Tibial nerve (tissue), 4 donors: ENCODE measurements around the gene B4GALT5. TPM values are rescaled to one million over a fixed set of nuclear protein-coding genes. Genes with fewer than 3 reads are reported as not detected.

Experiments
- DNase-seq, 2 donors: peaks; one replicate each; pipeline ENCODE4 v3.0.0-alpha.2; 2019; ENCODE audit warnings: low spot score in 2 of 2
- H3K27ac ChIP-seq, 4 donors: fragments of 200-600 bp; sonication (generic) in 3 of 4; one replicate each; pipeline ENCODE4 v1.5.1; 2017 to 2019; ENCODE audit warnings: mild to moderate bottlenecking in 1 of 4
- H3K27me3 ChIP-seq, 2 donors: fragments of 200-600 bp; sonication (generic) in 1 of 2; one replicate each; pipeline versions ENCODE4 v1.5.1 to v1.6.0; 2017 to 2019
- H3K36me3 ChIP-seq, 3 donors: fragments of 200-600 bp; sonication (generic); one replicate each; pipeline ENCODE4 v1.5.1; 2018 to 2019
- H3K4me1 ChIP-seq, 4 donors: fragments of 200-600 bp; sonication (generic) in 3 of 4; one replicate each; pipeline ENCODE4 v1.5.1; 2017 to 2019
- H3K4me3 ChIP-seq, 4 donors: fragments of 200-600 bp; sonication (generic) in 3 of 4; one replicate each; pipeline ENCODE4 v1.5.1; 2017 to 2019; ENCODE audit warnings: mild to moderate bottlenecking in 1 of 4, moderate library complexity in 1 of 4
- H3K9me3 ChIP-seq, 4 donors: fragments of 200-600 bp; sonication (generic) in 3 of 4; one replicate each; pipeline ENCODE4 v1.5.1; 2017 to 2019
- EP300 ChIP-seq, 2 donors: sonication (generic); formaldehyde crosslinking; IDR thresholded peaks; one replicate each; pipeline ENCODE4 v1.6.1; 2017; ENCODE audit warnings: antibody characterized with exemption in 2 of 2, mild to moderate bottlenecking in 1 of 2
- POLR2A ChIP-seq, 2 donors: fragments of 450-650 bp; IDR thresholded peaks; one replicate each; pipeline ENCODE4 v1.6.1; 2017; ENCODE audit warnings: antibody characterized with exemption in 2 of 2, mild to moderate bottlenecking in 2 of 2, moderate library complexity in 2 of 2
- WGBS, 2 donors: methylation state at CpG; one replicate each; pipeline ENCODE4 v1.1.5; 2018; 5-methylcytosine and 5-hydroxymethylcytosine counted together
- total RNA-seq, 4 donors: library from RNA; depleted of rRNA; stranded (reverse); fragments of >200 nt; gene quantifications; one replicate each; pipeline ENCODE4 v1.1.0, GENCODE V29; 2016
- TF ChIP-seq, protein P1 (sequence below), 5 experiments: fragments of 200-600 bp in 3 of 5; fragments of 450-650 bp in 2 of 5; sonication (generic) in 3 of 5; IDR thresholded peaks; one replicate each; pipeline ENCODE4 v1.5.1; 2016 to 2019; ENCODE audit warnings: antibody characterized with exemption in 5 of 5, mild to moderate bottlenecking in 3 of 5, moderate library complexity in 2 of 5

The B4GALT5 gene
- total RNA-seq, 4 donors from 2014 or later: 13.6 to 25.2 (median 20.7) TPM

DNA sequence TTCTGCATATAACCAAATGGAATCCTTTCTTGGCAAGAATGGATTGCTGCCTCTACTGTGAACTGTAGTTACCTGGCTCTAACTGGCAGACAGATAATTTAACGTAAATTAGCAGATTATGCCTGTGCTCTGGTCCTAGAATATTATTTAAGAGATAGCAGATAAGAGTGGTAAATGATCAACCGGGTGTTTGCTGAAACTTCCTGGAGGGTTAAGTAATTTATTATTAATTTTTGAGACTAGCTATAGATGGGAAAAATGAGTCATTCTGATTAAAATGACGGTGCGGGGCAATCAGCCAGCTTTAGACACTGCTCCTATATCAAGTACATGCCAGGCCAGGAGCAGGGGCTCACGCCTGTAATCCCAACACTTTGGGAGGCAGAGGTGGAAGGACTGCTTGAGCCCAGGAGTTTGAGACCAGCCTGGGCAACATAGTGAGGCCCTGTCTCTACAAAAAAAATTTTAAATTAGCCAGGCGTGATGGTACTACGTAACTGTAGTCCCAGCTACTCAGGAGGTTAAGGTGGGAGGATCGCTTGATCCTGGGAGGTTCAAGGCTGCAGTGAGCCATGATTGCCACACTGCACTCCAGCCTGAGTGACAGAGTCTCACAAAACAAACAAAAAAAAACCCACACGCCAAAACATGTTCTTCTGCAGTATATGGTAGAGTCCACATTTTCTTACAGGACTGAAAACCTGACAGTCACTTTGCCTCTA lies 22.6 kb downstream of the B4GALT5 start:
- Histone ChIP-seq H3K27ac (no peak overlapping the region), H3K4me1 (peaks cover 0 to 81% (median 27%) of the 10 kb centered on the region in 4 donors), H3K27me3 (no peaks in the 10 kb centered on the region), H3K9me3 (no peaks in the 10 kb centered on the region), H3K4me3 (no peak overlapping the region), H3K36me3 (no peaks in the 10 kb centered on the region)
- TF ChIP-seq POLR2A (IDR thresholded peaks at IDR 0.05) (no peak), EP300 (IDR thresholded peaks at IDR 0.05) (no peak)
- TF ChIP-seq, protein P1, sequence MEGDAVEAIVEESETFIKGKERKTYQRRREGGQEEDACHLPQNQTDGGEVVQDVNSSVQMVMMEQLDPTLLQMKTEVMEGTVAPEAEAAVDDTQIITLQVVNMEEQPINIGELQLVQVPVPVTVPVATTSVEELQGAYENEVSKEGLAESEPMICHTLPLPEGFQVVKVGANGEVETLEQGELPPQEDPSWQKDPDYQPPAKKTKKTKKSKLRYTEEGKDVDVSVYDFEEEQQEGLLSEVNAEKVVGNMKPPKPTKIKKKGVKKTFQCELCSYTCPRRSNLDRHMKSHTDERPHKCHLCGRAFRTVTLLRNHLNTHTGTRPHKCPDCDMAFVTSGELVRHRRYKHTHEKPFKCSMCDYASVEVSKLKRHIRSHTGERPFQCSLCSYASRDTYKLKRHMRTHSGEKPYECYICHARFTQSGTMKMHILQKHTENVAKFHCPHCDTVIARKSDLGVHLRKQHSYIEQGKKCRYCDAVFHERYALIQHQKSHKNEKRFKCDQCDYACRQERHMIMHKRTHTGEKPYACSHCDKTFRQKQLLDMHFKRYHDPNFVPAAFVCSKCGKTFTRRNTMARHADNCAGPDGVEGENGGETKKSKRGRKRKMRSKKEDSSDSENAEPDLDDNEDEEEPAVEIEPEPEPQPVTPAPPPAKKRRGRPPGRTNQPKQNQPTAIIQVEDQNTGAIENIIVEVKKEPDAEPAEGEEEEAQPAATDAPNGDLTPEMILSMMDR (IDR thresholded peaks at IDR 0.05): no peak
- no peak for DNase-seq
- WGBS, 2 donors: 65 to 70% methylated on average over 9 of the region's 9 CpGs

DNA sequence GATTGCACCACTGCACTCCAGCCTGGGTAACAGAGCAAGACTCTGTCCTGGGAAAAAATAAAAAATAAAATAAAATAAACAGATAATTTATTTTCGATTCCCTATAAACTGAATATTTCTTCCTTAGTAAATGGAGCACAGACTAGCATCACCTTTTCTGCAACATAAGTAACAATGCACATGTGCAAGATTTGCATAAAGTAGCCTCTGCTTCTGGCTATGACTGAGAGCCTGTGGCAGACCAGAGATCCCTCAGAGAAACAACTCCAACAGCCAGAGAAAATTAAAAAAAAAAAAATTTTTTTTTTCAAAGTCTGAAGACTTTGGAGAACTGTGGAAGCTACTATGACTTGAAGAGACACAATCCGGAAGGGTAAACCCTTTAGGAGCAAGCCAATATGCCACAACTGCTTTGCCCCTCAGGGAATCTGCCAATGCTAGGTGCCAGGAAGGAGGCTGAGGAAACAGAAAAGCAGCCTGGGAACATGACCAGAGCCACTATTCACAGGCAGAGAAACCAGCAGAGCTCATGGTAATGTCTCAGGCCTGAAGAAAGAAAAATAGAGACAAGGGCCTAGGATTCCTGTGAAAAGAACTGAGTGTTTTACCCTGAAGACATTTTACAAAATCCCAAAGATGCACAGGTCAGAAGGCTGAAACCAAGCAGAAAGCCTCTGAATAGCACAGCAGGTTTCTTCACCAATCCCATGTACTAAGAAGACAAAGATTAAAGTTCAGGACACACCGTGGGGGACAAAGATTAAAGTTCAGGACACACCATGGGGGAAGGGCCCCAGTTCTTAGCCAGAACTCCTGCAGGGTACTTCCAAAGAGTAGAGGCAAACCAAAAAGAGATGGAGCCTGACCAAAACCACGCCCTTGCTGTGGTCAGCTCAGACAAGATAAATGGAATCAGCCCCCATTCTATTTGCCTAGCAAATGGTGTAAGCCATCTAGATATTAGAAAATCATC lies 25.8 kb downstream of the B4GALT5 start:
- Histone ChIP-seq H3K36me3 (peaks cover 0 to under 1% (median 0%) of the 10 kb centered on the region in 3 donors), H3K27ac (peak overlapping the region in 2 of 4 donors; percentile 22 to 46), H3K4me3 (no peak overlapping the region), H3K9me3 (no peaks in the 10 kb centered on the region), H3K4me1 (peaks cover 0 to 76% (median 39%) of the 10 kb centered on the region in 4 donors), H3K27me3 (no peaks in the 10 kb centered on the region)
- 71 to 73% methylated on average over 4 of the region's 4 CpGs for WGBS, 2 donors
- TF ChIP-seq, protein P1 (IDR thresholded peaks at IDR 0.05): no peak
- no peak for TF ChIP-seq EP300 (IDR thresholded peaks at IDR 0.05)
- no peak for TF ChIP-seq POLR2A (IDR thresholded peaks at IDR 0.05)
- DNase-seq: no peak

- peaks cover 0 to 6% (median 0%) of the 10 kb centered on the region in 3 donors for H3K36me3 ChIP-seq
- H3K4me3 ChIP-seq: no peak overlapping the region
- H3K9me3 ChIP-seq: no peaks in the 10 kb centered on the region
- WGBS, 2 donors: 7 to 9% methylated on average over 2 of the region's 2 CpGs
- peaks cover 0 to 80% (median 38%) of the 10 kb centered on the region in 4 donors for H3K4me1 ChIP-seq
- peak overlapping the region in 1 of 4 donors; percentile 32 for H3K27ac ChIP-seq
- H3K27me3 ChIP-seq: no peaks in the 10 kb centered on the region
- DNase-seq: no peak
- TF ChIP-seq POLR2A (IDR thresholded peaks at IDR 0.05) (no peak), EP300 (IDR thresholded peaks at IDR 0.05) (no peak)
- TF ChIP-seq, protein P1 (IDR thresholded peaks at IDR 0.05): no peak
Measured at GRCh38 chr20:49685809-49686208, 27.9 kb downstream of the B4GALT5 start.

- Histone ChIP-seq H3K36me3 (peaks cover 0 to 6% (median 0%) of the 10 kb centered on the region in 3 donors), H3K4me1 (peaks cover 0 to 82% (median 37%) of the 10 kb centered on the region in 4 donors), H3K27ac (peak overlapping the region in 2 of 4 donors; percentile 7 to 32), H3K4me3 (no peak overlapping the region), H3K9me3 (no peaks in the 10 kb centered on the region), H3K27me3 (no peaks in the 10 kb centered on the region)
- TF ChIP-seq EP300 (IDR thresholded peaks at IDR 0.05) (no peak), POLR2A (IDR thresholded peaks at IDR 0.05) (no peak)
- TF ChIP-seq, protein P1 (IDR thresholded peaks at IDR 0.05): no peak
- DNase-seq: no peak
- whole genome bisulfite sequencing, 2 donors: 25 to 30% methylated on average over 4 of the region's 4 CpGs
Measured at GRCh38 chr20:49685161-49685601, 28.5 kb downstream of the B4GALT5 start.
